Neural cell (in vitro differentiated cells): Measurements from ENCODE around the gene ANKRD55. TPM values are rescaled to one million over a fixed set of nuclear protein-coding genes. Genes with fewer than 3 reads are reported as not detected.

Source experiments
- H2AFZ ChIP-seq: fragments of 200-600, 300-800 bp; sonication (generic), shearing (Covaris generic); 2 replicates; pipeline ENCODE4 v1.6.0; 2014; ENCODE audit warnings: low read depth, mild to moderate bottlenecking, antibody characterized with exemption, low read length, moderate library complexity
- H3F3A ChIP-seq: fragments of 200-600 bp; shearing (Covaris generic); 2 replicates; pipeline ENCODE4 v1.6.1; 2016; ENCODE audit warnings: mild to moderate bottlenecking, moderate library complexity, mixed read lengths, antibody characterized with exemption, low read length; ENCODE audit not compliant: insufficient read depth, poor library complexity, severe bottlenecking
- H3K27ac ChIP-seq: fragments of 200-600, 300-800 bp; sonication (generic), shearing (Covaris generic); 2 replicates; pipeline ENCODE4 v1.5.1; 2014; ENCODE audit warnings: mild to moderate bottlenecking, low read length, moderate library complexity
- H3K27me3 ChIP-seq: fragments of 300-800, 200-600 bp; sonication (generic), shearing (Covaris generic); 2 replicates; pipeline ENCODE4 v1.6.0; 2014; ENCODE audit warnings: mild to moderate bottlenecking, low read depth, low read length, moderate library complexity; ENCODE audit not compliant: insufficient read depth
- H3K36me3 ChIP-seq: fragments of 300-800, 200-600 bp; sonication (generic), shearing (Covaris generic); 2 replicates; pipeline ENCODE4 v1.5.1; 2014; ENCODE audit warnings: mild to moderate bottlenecking, antibody characterized with exemption, low read length, moderate library complexity; ENCODE audit not compliant: insufficient read depth
- H3K4me2 ChIP-seq: fragments of 300-800, 200-600 bp; sonication (generic), shearing (Covaris generic); 2 replicates; pipeline ENCODE4 v1.6.0; 2014; ENCODE audit warnings: mild to moderate bottlenecking, low read length
- H3K4me3 ChIP-seq: fragments of 300-800, 200-600 bp; sonication (generic), shearing (Covaris generic); 2 replicates; pipeline ENCODE4 v1.5.1; 2014; ENCODE audit warnings: mild to moderate bottlenecking, low read length, moderate library complexity
- H3K79me2 ChIP-seq: fragments of 200-600 bp; shearing (Covaris generic); replicated peaks from 2 replicates; pipeline ENCODE4 v1.6.0; 2014; ENCODE audit warnings: mild to moderate bottlenecking, low read length, moderate library complexity; ENCODE audit not compliant: insufficient read depth
- H3K9ac ChIP-seq: fragments of 300-800, 200-600 bp; sonication (generic), shearing (Covaris generic); 2 replicates; pipeline ENCODE4 v1.6.1; 2016; ENCODE audit warnings: mild to moderate bottlenecking, low read length, mixed read lengths
- H3K9me2 ChIP-seq: fragments of 200-600 bp; shearing (Covaris generic); 2 replicates; pipeline ENCODE4 v1.6.1; 2016; ENCODE audit warnings: mild to moderate bottlenecking, low read length, mixed read lengths; ENCODE audit not compliant: insufficient read depth
- H3K9me3 ChIP-seq: fragments of 200-600, 300-800 bp; sonication (generic), shearing (Covaris generic); 2 replicates; pipeline ENCODE4 v1.6.1; 2016; ENCODE audit warnings: mild to moderate bottlenecking, mixed run types, low read length, moderate library complexity, mixed read lengths
- H4K20me1 ChIP-seq: fragments of 200-600 bp; shearing (Covaris generic); 2 replicates; pipeline ENCODE4 v1.6.1; 2016; ENCODE audit warnings: mild to moderate bottlenecking, mixed run types; ENCODE audit not compliant: insufficient read depth
- EP300 ChIP-seq: fragments of 450-650 bp; conservative IDR thresholded peaks from 2 replicates; pipeline ENCODE4 v1.6.1; 2014; ENCODE audit warnings: antibody characterized with exemption, mild to moderate bottlenecking, moderate library complexity; ENCODE audit not compliant: poor library complexity, severe bottlenecking
- EZH2 ChIP-seq: fragments of 200-600, 300-800 bp; shearing (Covaris generic), sonication (generic); IDR thresholded peaks from 2 replicates; pipeline ENCODE4 v1.6.1; 2014; ENCODE audit warnings: antibody characterized with exemption, low read length, borderline replicate concordance, mild to moderate bottlenecking; ENCODE audit not compliant: insufficient read depth, poor library complexity, severe bottlenecking
- MXI1 ChIP-seq: fragments of 450-650 bp; conservative IDR thresholded peaks from 2 replicates; pipeline ENCODE4 v1.6.1; 2014; ENCODE audit warnings: antibody characterized with exemption, mild to moderate bottlenecking; ENCODE audit not compliant: poor library complexity, severe bottlenecking
- POLR2AphosphoS5 ChIP-seq: IDR thresholded peaks from 2 replicates; pipeline ENCODE4 v1.6.1; 2012
- RAD21 ChIP-seq: fragments of 450-650 bp; conservative IDR thresholded peaks from 2 replicates; pipeline ENCODE4 v1.6.1; 2014; ENCODE audit warnings: antibody characterized with exemption, mild to moderate bottlenecking, moderate library complexity
- SMC3 ChIP-seq: fragments of 450-650 bp; conservative IDR thresholded peaks from 2 replicates; pipeline ENCODE4 v1.6.1; 2014; ENCODE audit warnings: antibody characterized with exemption, mild to moderate bottlenecking, moderate library complexity; ENCODE audit not compliant: poor library complexity
- TAF1 ChIP-seq: IDR thresholded peaks from 2 replicates; pipeline ENCODE4 v1.6.1; 2012; ENCODE audit warnings: low read depth
- polyA plus RNA-seq: library from polyadenylated mRNA; depleted of rRNA; stranded (reverse); fragments of >200 nt; gene quantifications from 2 replicates; pipeline ENCODE4 v1.2.3, GENCODE V29; 2014
- TF ChIP-seq, protein P1 (sequence below): IDR thresholded peaks from 2 replicates; pipeline ENCODE4 v1.6.1; 2012; ENCODE audit warnings: borderline replicate concordance
- TF ChIP-seq, protein P2 (sequence below): fragments of 450-650 bp; IDR thresholded peaks from 2 replicates; pipeline ENCODE4 v1.5.1; 2014; ENCODE audit warnings: antibody characterized with exemption, mild to moderate bottlenecking, moderate library complexity; ENCODE audit not compliant: poor library complexity, severe bottlenecking

ANKRD55 gene
- polyA plus RNA-seq, 1 donor from 2014 or later: 49.8 TPM

DNA sequence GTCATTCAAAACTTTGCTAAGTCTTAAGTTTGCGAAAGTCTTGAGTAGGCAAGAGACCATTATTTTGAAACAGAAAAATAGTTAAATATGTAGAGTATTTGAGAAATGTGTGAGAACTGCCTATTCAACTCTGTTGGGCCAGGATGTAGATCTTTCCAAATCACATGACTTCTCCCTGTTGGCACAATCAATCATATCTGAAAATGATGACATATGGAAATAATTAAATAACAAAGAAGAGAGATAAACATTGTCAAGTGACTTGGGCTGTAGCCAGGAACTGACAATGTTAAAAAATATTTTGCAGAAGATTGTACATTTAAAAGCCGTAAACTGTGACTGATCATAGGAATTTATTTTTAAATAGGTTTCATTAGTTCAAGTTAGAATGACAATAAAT, 133.8 kb downstream of the ANKRD55 start:
- H3K27ac ChIP-seq: no peak overlapping the region
- no peaks in the 10 kb centered on the region for H3F3A ChIP-seq
- TF ChIP-seq MXI1: no peak
- no peak for TF ChIP-seq POLR2AphosphoS5
- no peak for TF ChIP-seq TAF1
- TF ChIP-seq EP300: no peak
- TF ChIP-seq, protein P1, sequence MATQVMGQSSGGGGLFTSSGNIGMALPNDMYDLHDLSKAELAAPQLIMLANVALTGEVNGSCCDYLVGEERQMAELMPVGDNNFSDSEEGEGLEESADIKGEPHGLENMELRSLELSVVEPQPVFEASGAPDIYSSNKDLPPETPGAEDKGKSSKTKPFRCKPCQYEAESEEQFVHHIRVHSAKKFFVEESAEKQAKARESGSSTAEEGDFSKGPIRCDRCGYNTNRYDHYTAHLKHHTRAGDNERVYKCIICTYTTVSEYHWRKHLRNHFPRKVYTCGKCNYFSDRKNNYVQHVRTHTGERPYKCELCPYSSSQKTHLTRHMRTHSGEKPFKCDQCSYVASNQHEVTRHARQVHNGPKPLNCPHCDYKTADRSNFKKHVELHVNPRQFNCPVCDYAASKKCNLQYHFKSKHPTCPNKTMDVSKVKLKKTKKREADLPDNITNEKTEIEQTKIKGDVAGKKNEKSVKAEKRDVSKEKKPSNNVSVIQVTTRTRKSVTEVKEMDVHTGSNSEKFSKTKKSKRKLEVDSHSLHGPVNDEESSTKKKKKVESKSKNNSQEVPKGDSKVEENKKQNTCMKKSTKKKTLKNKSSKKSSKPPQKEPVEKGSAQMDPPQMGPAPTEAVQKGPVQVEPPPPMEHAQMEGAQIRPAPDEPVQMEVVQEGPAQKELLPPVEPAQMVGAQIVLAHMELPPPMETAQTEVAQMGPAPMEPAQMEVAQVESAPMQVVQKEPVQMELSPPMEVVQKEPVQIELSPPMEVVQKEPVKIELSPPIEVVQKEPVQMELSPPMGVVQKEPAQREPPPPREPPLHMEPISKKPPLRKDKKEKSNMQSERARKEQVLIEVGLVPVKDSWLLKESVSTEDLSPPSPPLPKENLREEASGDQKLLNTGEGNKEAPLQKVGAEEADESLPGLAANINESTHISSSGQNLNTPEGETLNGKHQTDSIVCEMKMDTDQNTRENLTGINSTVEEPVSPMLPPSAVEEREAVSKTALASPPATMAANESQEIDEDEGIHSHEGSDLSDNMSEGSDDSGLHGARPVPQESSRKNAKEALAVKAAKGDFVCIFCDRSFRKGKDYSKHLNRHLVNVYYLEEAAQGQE: no peak
- TF ChIP-seq, protein P2, sequence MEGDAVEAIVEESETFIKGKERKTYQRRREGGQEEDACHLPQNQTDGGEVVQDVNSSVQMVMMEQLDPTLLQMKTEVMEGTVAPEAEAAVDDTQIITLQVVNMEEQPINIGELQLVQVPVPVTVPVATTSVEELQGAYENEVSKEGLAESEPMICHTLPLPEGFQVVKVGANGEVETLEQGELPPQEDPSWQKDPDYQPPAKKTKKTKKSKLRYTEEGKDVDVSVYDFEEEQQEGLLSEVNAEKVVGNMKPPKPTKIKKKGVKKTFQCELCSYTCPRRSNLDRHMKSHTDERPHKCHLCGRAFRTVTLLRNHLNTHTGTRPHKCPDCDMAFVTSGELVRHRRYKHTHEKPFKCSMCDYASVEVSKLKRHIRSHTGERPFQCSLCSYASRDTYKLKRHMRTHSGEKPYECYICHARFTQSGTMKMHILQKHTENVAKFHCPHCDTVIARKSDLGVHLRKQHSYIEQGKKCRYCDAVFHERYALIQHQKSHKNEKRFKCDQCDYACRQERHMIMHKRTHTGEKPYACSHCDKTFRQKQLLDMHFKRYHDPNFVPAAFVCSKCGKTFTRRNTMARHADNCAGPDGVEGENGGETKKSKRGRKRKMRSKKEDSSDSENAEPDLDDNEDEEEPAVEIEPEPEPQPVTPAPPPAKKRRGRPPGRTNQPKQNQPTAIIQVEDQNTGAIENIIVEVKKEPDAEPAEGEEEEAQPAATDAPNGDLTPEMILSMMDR: no peak
- no peak for TF ChIP-seq EZH2
- TF ChIP-seq RAD21: no peak
- no peak for TF ChIP-seq SMC3
- H3K36me3 ChIP-seq: no peaks in the 10 kb centered on the region
- H3K79me2 ChIP-seq: no peaks in the 10 kb centered on the region
- no peaks in the 10 kb centered on the region for H3K9me2 ChIP-seq
- H4K20me1 ChIP-seq: no peaks in the 10 kb centered on the region
- no peak overlapping the region for H3K4me3 ChIP-seq
- H3K27me3 ChIP-seq: no peaks in the 10 kb centered on the region
- H3K9ac ChIP-seq: no peak overlapping the region
- no peak overlapping the region for H2AFZ ChIP-seq
- no peak overlapping the region for H3K4me2 ChIP-seq
- H3K9me3 ChIP-seq: no peaks in the 10 kb centered on the region

DNA sequence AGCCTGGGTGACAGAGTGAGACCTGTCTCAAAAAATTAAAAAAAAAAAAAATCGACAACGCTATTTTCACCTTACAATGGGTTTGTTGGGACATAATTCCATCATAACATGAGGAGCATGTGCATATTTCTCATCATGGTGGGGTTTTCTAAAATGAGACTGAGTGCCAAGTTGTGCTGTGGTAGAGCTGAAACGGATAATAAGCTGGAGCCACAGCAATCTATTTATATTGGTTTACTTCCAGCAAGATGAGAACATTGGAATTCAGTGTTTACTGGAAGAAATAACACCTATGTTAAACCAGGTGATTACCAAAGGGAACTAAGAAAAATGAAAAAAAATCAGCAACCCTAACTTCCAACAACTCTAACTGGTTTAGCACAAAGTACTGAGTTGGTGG, 136.1 kb downstream of the ANKRD55 start:
- H3K9me3 ChIP-seq: no peaks in the 10 kb centered on the region
- no peaks in the 10 kb centered on the region for H3K27me3 ChIP-seq
- H4K20me1 ChIP-seq: no peaks in the 10 kb centered on the region
- H3K9ac ChIP-seq: no peak overlapping the region
- no peaks in the 10 kb centered on the region for H3F3A ChIP-seq
- H3K27ac ChIP-seq: no peak overlapping the region
- no peaks in the 10 kb centered on the region for H3K79me2 ChIP-seq
- no peak overlapping the region for H2AFZ ChIP-seq
- no peaks in the 10 kb centered on the region for H3K9me2 ChIP-seq
- no peaks in the 10 kb centered on the region for H3K36me3 ChIP-seq
- H3K4me2 ChIP-seq: no peak overlapping the region
- TF ChIP-seq EP300: no peak
- H3K4me3 ChIP-seq: no peak overlapping the region

DNA sequence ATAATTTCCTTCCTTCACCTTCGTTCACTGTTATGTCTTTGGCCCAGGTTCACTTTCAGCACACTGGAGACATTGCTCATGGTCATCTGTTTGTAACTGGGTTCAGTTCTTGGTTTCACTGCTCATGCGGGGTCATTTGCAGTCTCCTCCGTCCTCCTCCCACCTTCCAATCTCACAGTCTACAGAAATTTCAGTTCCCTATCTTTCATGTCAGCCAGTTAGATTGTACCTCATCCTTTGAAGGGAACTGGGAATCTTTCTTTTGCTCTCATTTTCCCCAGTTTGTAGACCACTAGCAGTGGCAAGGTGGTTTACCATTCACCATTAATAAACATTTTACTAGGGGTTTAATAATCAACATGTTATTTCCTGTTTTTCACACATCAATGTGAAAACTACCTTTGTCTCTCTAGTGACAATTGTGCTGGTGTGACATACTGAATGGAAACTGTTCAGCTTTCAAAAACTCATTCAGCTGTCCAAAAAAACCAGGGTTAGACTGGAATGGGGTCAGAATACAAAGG, 137.5 kb downstream of the ANKRD55 start:
- H3K27ac ChIP-seq: no peak overlapping the region

More for the DNA sequence above, 137.5 kb downstream of the ANKRD55 start:
- H3K4me3 ChIP-seq: no peak overlapping the region
- H4K20me1 ChIP-seq: no peaks in the 10 kb centered on the region
- H3K36me3 ChIP-seq: no peaks in the 10 kb centered on the region
- H3K9ac ChIP-seq: no peak overlapping the region
- H3K9me3 ChIP-seq: no peaks in the 10 kb centered on the region
- H3F3A ChIP-seq: no peaks in the 10 kb centered on the region
- no peaks in the 10 kb centered on the region for H3K27me3 ChIP-seq
- TF ChIP-seq EP300 (no peak), RAD21 (no peak), TAF1 (no peak), MXI1 (no peak), EZH2 (no peak)
- H3K79me2 ChIP-seq: no peaks in the 10 kb centered on the region
- H3K9me2 ChIP-seq: no peaks in the 10 kb centered on the region
- no peak overlapping the region for H2AFZ ChIP-seq
- H3K4me2 ChIP-seq: no peak overlapping the region
